GM12872 (cell line): ENCODE data around the gene COL4A3.

Source experiments
- CTCF ChIP-seq: IDR thresholded peaks from 3 replicates; pipeline ENCODE4 v1.5.1; 2011; ENCODE audit warnings: low read depth, mild to moderate bottlenecking, low read length, moderate library complexity; ENCODE audit not compliant: insufficient read depth

COL4A3 gene

DNA sequence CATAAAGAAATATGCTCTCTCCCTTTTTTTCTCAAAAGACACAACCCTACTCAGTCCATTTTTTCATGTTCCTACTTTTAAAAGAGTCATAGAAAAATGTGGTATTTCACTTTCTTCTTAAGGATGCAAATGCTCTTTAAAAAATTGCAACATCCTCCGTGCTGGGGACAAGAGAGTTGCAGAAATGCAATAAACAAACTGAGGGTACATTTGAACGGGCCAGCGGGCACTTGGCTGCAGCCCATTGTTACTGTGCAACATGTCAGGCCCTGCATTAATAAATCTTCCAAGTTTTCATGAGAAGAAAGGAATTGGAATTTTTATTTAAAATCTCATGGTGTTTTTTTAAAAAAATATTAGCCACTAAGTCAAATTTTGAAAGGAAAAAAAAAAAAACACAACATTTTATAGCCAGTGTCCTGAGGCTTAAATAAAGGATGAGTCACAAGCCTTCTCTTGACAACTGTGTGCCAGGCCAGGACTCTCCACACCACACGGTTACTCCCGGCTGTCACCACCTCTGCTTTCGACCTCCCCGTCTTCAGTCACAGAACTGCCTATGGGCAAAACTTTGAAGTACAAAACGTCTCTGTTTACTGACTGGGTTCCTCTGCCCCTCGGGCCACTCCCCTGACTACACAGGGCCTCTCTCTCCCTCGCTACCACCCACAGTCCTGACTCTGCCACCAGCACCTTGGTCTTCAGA lies 103.1 kb downstream of the COL4A3 start:
- no peak for TF ChIP-seq CTCF

DNA sequence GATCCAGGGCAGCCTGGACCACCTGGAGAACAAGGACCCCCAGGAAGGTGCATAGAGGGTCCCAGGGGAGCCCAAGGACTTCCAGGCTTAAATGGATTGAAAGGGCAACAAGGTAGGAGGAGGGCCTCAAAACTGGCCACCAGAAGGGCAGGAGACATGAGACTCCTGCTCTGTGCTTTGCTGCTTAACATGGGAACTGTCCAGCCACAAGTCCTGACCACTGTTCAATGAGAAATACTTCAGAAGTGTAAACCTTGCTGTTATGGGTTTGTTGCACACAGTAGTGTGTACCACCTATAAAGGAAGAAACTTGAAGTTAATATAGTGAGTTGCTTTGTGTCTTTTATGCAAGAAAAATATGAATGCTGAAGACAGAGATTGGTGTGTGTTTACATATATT lies 116.5 kb downstream of the COL4A3 start:
- no peak for TF ChIP-seq CTCF

GRCh38 chr2:227285741-227286236 lies 121.4 kb downstream of the COL4A3 start:
- TF ChIP-seq CTCF = no peak

DNA sequence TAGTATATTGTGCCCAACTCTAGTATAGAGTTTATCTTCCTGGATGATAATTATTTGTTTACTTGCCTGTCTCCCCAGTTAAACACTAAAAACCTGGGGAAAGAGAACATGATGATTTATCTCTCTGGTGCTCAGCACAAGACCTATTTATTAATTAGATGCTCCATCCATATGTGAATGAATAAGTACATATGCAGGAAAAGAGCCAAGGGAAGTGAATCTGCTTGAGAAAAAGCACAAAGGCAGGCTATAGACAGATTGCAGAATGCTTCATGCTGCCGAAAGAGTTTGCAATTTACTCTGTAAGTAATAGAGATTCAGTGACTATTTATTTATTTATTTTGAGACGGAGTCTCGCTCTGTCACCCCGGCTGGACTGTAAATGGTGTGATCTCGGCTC lies 123.3 kb downstream of the COL4A3 start:
- TF ChIP-seq CTCF = no peak

GRCh38 chr2:227292314-227292713 lies 127.9 kb downstream of the COL4A3 start:
- TF ChIP-seq CTCF = no peak

DNA sequence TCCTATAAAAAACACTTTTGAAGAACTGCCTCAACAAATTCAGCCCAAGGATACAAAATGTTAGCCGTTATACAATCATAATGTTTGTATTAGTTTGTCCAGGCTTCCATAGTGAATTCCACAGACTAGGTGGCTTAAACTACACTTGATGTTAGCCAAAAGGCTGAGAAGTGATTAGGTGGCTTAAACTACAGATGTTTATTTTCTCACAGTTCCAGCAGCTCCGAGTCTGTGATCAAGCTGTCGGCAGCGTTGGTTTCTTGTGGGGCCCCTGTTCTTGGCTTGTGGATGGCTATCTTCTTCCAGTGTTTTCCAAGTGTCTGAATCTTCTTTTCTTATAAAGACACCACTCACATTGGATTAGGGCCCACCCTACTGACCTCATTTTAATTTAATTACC lies 129.1 kb downstream of the COL4A3 start:
- TF ChIP-seq CTCF = no peak

GRCh38 chr2:227295806-227296205 lies 131.4 kb downstream of the COL4A3 start:
- no peak for TF ChIP-seq CTCF
